Activated naive CD8-positive, alpha-beta T cell treated with anti-CD3 and anti-CD28 coated beads for 36 hours (primary cell): Measurements from ENCODE around the gene ZBTB7C. TPM values are rescaled to one million over a fixed set of nuclear protein-coding genes. Genes with fewer than 3 reads are reported as not detected.

Experiments used
- DNase-seq: peaks from one replicate; pipeline ENCODE4 v3.0.0; 2021
- H3K27ac Mint-ChIP-seq: one replicate; pipeline ENCODE4 v1.8.0; 2022; ENCODE audit warnings: mild to moderate bottlenecking, moderate library complexity, mixed read lengths
- H3K27me3 Mint-ChIP-seq: one replicate; pipeline ENCODE4 v1.8.0; 2022; ENCODE audit warnings: mild to moderate bottlenecking, mixed read lengths
- H3K36me3 Mint-ChIP-seq: one replicate; pipeline ENCODE4 v1.8.0; 2021; ENCODE audit warnings: mild to moderate bottlenecking, mixed read lengths
- H3K4me1 Mint-ChIP-seq: one replicate; pipeline ENCODE4 v1.8.0; 2021; ENCODE audit warnings: mixed read lengths
- H3K4me3 Mint-ChIP-seq: one replicate; pipeline ENCODE4 v1.8.0; 2022; ENCODE audit warnings: mild to moderate bottlenecking, moderate library complexity, mixed read lengths
- H3K9me3 Mint-ChIP-seq: one replicate; pipeline ENCODE4 v1.8.0; 2022; ENCODE audit warnings: mixed read lengths
- total RNA-seq, 2 experiments: library from RNA; stranded (reverse); gene quantifications; one replicate each; pipeline ENCODE4 v1.2.3, GENCODE V29; 2021

ZBTB7C gene
- total RNA-seq, 2 experiments from 2014 or later: not detected

- no peak for DNase-seq
- no peak overlapping the region for H3K4me3 Mint-ChIP-seq
- no peaks in the 10 kb centered on the region for H3K9me3 Mint-ChIP-seq
- H3K36me3 Mint-ChIP-seq: no peaks in the 10 kb centered on the region
- no peak overlapping the region for H3K27ac Mint-ChIP-seq
- H3K27me3 Mint-ChIP-seq: no peaks in the 10 kb centered on the region
- H3K4me1 Mint-ChIP-seq: no peaks in the 10 kb centered on the region
These were observed 52.9 kb downstream of the ZBTB7C start for GRCh38 chr18:48356151-48356745.

GRCh38 chr18:48355276-48356115 is 53.7 kb downstream of the ZBTB7C start:
- no peaks in the 10 kb centered on the region for H3K27me3 Mint-ChIP-seq
- H3K27ac Mint-ChIP-seq: no peak overlapping the region
- no peaks in the 10 kb centered on the region for H3K9me3 Mint-ChIP-seq
- no peak overlapping the region for H3K4me3 Mint-ChIP-seq
- no peaks in the 10 kb centered on the region for H3K36me3 Mint-ChIP-seq
- H3K4me1 Mint-ChIP-seq: no peaks in the 10 kb centered on the region
- DNase-seq: no peak

GRCh38 chr18:48354746-48355260 is 54.4 kb downstream of the ZBTB7C start:
- H3K4me3 Mint-ChIP-seq: no peak overlapping the region

GRCh38 chr18:48352051-48352755 is 57.0 kb downstream of the ZBTB7C start:
- DNase-seq: no peak
- Mint-ChIP-seq H3K9me3 (no peaks in the 10 kb centered on the region), H3K4me1 (no peaks in the 10 kb centered on the region), H3K27ac (no peak overlapping the region), H3K27me3 (peaks cover 7% of the 10 kb centered on the region), H3K36me3 (no peaks in the 10 kb centered on the region), H3K4me3 (no peak overlapping the region)

More at GRCh38 chr18:48354746-48355260, 54.4 kb downstream of the ZBTB7C start:
- Mint-ChIP-seq H3K36me3 (no peaks in the 10 kb centered on the region), H3K27ac (no peak overlapping the region), H3K4me1 (no peaks in the 10 kb centered on the region), H3K9me3 (no peaks in the 10 kb centered on the region), H3K27me3 (no peaks in the 10 kb centered on the region)
- no peak for DNase-seq

- DNase-seq: no peak
- Mint-ChIP-seq H3K27me3 (peaks cover 8% of the 10 kb centered on the region), H3K27ac (no peak overlapping the region), H3K36me3 (no peaks in the 10 kb centered on the region), H3K9me3 (no peaks in the 10 kb centered on the region), H3K4me1 (no peaks in the 10 kb centered on the region), H3K4me3 (no peak overlapping the region)
These were observed 57.8 kb downstream of the ZBTB7C start for GRCh38 chr18:48351216-48352050.

GRCh38 chr18:48348739-48349138 is 60.4 kb downstream of the ZBTB7C start:
- H3K4me1 Mint-ChIP-seq: no peaks in the 10 kb centered on the region

GRCh38 chr18:48347756-48348326 is 61.3 kb downstream of the ZBTB7C start:
- no peak for DNase-seq
- H3K36me3 Mint-ChIP-seq: no peaks in the 10 kb centered on the region
- H3K27ac Mint-ChIP-seq: no peak overlapping the region
- H3K4me3 Mint-ChIP-seq: no peak overlapping the region
- no peaks in the 10 kb centered on the region for H3K4me1 Mint-ChIP-seq
- no peaks in the 10 kb centered on the region for H3K9me3 Mint-ChIP-seq
- H3K27me3 Mint-ChIP-seq: peaks cover 13% of the 10 kb centered on the region

More at GRCh38 chr18:48348739-48349138, 60.4 kb downstream of the ZBTB7C start:
- Mint-ChIP-seq H3K27ac (no peak overlapping the region), H3K9me3 (no peaks in the 10 kb centered on the region), H3K27me3 (peaks cover 13% of the 10 kb centered on the region), H3K4me3 (no peak overlapping the region), H3K36me3 (no peaks in the 10 kb centered on the region)
- no peak for DNase-seq

GRCh38 chr18:48345596-48345995 is 63.6 kb downstream of the ZBTB7C start:
- H3K27me3 Mint-ChIP-seq: peaks cover 13% of the 10 kb centered on the region
- no peak for DNase-seq
- H3K4me1 Mint-ChIP-seq: no peaks in the 10 kb centered on the region

GRCh38 chr18:48342581-48342980 is 66.6 kb downstream of the ZBTB7C start:
- Mint-ChIP-seq H3K27me3 (peaks cover 9% of the 10 kb centered on the region), H3K36me3 (no peaks in the 10 kb centered on the region), H3K9me3 (no peaks in the 10 kb centered on the region), H3K4me1 (no peaks in the 10 kb centered on the region), H3K27ac (no peak overlapping the region), H3K4me3 (no peak overlapping the region)
- DNase-seq: no peak

More at GRCh38 chr18:48345596-48345995, 63.6 kb downstream of the ZBTB7C start:
- no peaks in the 10 kb centered on the region for H3K36me3 Mint-ChIP-seq
- H3K9me3 Mint-ChIP-seq: no peaks in the 10 kb centered on the region
- H3K27ac Mint-ChIP-seq: no peak overlapping the region
- H3K4me3 Mint-ChIP-seq: no peak overlapping the region

- no peaks in the 10 kb centered on the region for H3K9me3 Mint-ChIP-seq
These were observed 67.1 kb downstream of the ZBTB7C start for GRCh38 chr18:48342125-48342524.

GRCh38 chr18:48340560-48340959 is 68.6 kb downstream of the ZBTB7C start:
- Mint-ChIP-seq H3K36me3 (no peaks in the 10 kb centered on the region), H3K27me3 (peaks cover 4% of the 10 kb centered on the region), H3K27ac (no peak overlapping the region), H3K4me3 (no peak overlapping the region), H3K9me3 (no peaks in the 10 kb centered on the region), H3K4me1 (no peaks in the 10 kb centered on the region)
- no peak for DNase-seq

More at GRCh38 chr18:48342125-48342524, 67.1 kb downstream of the ZBTB7C start:
- Mint-ChIP-seq H3K4me3 (no peak overlapping the region), H3K36me3 (no peaks in the 10 kb centered on the region), H3K27me3 (peaks cover 5% of the 10 kb centered on the region), H3K27ac (no peak overlapping the region), H3K4me1 (no peaks in the 10 kb centered on the region)
- DNase-seq: no peak

GRCh38 chr18:48339692-48340091 is 69.5 kb downstream of the ZBTB7C start:
- Mint-ChIP-seq H3K4me1 (no peaks in the 10 kb centered on the region), H3K4me3 (no peak overlapping the region), H3K9me3 (no peaks in the 10 kb centered on the region)

GRCh38 chr18:48338915-48339314 is 70.3 kb downstream of the ZBTB7C start:
- no peak overlapping the region for H3K27ac Mint-ChIP-seq
- H3K27me3 Mint-ChIP-seq: no peaks in the 10 kb centered on the region
- no peak overlapping the region for H3K4me3 Mint-ChIP-seq
- no peaks in the 10 kb centered on the region for H3K4me1 Mint-ChIP-seq
- H3K9me3 Mint-ChIP-seq: no peaks in the 10 kb centered on the region
- no peaks in the 10 kb centered on the region for H3K36me3 Mint-ChIP-seq
- no peak for DNase-seq

More at GRCh38 chr18:48339692-48340091, 69.5 kb downstream of the ZBTB7C start:
- Mint-ChIP-seq H3K27ac (no peak overlapping the region), H3K27me3 (no peaks in the 10 kb centered on the region), H3K36me3 (no peaks in the 10 kb centered on the region)
- DNase-seq: no peak

- DNase-seq: no peak
- no peaks in the 10 kb centered on the region for H3K4me1 Mint-ChIP-seq
- H3K36me3 Mint-ChIP-seq: no peaks in the 10 kb centered on the region
- no peaks in the 10 kb centered on the region for H3K27me3 Mint-ChIP-seq
- no peaks in the 10 kb centered on the region for H3K9me3 Mint-ChIP-seq
- no peak overlapping the region for H3K4me3 Mint-ChIP-seq
- H3K27ac Mint-ChIP-seq: no peak overlapping the region
These were observed 72.1 kb downstream of the ZBTB7C start for GRCh38 chr18:48337053-48337452.
